Measurements from ENCODE around the gene LYRM9.

GRCh38 chr17:27856676-27857432 lies 36.3 kb downstream of the LYRM9 start:
- TF ChIP-seq RAD21 (IDR thresholded peaks at IDR 0.05; ENCODE audit: low read depth) (no peak), TAF1 (IDR thresholded peaks at IDR 0.05; ENCODE audit: low read depth) (no peak), EP300 (IDR thresholded peaks at IDR 0.05; ENCODE audit: borderline replicate concordance) (no peak), CREB1 (IDR thresholded peaks at IDR 0.05; ENCODE audit: low read depth) (no peak), ZBTB7A (IDR thresholded peaks at IDR 0.05; ENCODE audit: low read depth) (no peak), NFIC (IDR thresholded peaks at IDR 0.05) (no peak), CEBPB (IDR thresholded peaks at IDR 0.05) (no peak), YY1 (IDR thresholded peaks at IDR 0.05; ENCODE audit: low read depth) (no peak), MAX (IDR thresholded peaks at IDR 0.05) (no peak), TCF12 (IDR thresholded peaks at IDR 0.05; ENCODE audit: low read depth) (no peak), TEAD4 (IDR thresholded peaks at IDR 0.05) (no peak)
